Measurements from ENCODE around the gene ST6GAL2. TPM values are rescaled to one million over a fixed set of nuclear protein-coding genes. Genes with fewer than 3 reads are reported as not detected.
A peak's percentile ranks its signal among the peaks of the same experiment; 100 is the strongest.

The ST6GAL2 gene
- total RNA-seq, 1 donor from 2014 or later: 19.4 TPM

DNA sequence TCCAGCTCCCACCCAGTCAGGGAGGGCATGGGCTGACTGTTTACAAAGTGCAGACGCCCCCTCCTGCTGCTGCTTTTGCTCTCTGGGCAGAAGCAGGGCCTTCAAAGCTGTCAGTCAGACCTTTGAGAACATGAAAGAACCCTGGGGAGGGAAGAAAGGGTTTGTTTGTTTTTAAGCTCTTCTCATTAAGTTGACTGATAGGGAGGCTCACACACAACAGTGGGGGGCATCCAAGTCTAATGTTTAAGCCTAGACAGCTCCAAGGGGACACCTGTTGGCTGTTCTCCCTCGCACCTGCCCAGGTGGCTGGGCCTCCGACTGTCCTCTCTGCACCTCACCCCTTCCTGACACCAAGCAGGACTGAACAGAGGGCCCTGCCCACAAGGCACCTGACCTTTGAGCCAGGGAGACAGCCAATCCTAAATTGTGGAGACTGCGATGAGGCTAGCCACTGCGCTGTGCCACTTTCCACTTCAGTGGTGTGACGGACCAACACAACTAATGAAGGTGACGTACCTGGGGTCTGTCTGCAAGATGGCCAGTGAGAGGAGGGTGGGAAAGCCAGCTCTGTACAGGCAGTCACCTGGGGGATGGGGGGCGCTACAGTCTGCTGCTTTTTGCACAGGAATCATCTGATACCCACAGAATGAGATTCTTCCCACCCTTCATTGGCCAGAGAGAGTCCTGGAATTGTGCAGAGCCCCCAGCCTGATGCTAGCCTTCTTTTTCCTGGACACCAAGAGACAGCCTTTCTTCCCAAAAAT lies 16.3 kb downstream of the ST6GAL2 start:
- Mint-ChIP-seq H3K27me3 (ENCODE audit: low read depth) (peaks cover 26% of the 10 kb centered on the region), H3K4me1 (peaks cover 2% of the 10 kb centered on the region)

GRCh38 chr2:106868275-106868674 lies 17.7 kb downstream of the ST6GAL2 start:
- Mint-ChIP-seq H3K4me3 (no peak overlapping the region), H3K27ac (no peak overlapping the region), H3K4me1 (peaks cover 2% of the 10 kb centered on the region), H3K36me3 (no peaks in the 10 kb centered on the region), H3K9me3 (no peaks in the 10 kb centered on the region), H3K27me3 (ENCODE audit: low read depth) (peaks cover 16% of the 10 kb centered on the region)
- TF ChIP-seq, protein P1, sequence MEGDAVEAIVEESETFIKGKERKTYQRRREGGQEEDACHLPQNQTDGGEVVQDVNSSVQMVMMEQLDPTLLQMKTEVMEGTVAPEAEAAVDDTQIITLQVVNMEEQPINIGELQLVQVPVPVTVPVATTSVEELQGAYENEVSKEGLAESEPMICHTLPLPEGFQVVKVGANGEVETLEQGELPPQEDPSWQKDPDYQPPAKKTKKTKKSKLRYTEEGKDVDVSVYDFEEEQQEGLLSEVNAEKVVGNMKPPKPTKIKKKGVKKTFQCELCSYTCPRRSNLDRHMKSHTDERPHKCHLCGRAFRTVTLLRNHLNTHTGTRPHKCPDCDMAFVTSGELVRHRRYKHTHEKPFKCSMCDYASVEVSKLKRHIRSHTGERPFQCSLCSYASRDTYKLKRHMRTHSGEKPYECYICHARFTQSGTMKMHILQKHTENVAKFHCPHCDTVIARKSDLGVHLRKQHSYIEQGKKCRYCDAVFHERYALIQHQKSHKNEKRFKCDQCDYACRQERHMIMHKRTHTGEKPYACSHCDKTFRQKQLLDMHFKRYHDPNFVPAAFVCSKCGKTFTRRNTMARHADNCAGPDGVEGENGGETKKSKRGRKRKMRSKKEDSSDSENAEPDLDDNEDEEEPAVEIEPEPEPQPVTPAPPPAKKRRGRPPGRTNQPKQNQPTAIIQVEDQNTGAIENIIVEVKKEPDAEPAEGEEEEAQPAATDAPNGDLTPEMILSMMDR (IDR thresholded peaks at IDR 0.05; ENCODE audit: unreplicated experiment): peak; percentile 32
- no peak for DNase-seq (ENCODE audit: low spot score in 2 of 2, unreplicated experiment in 2 of 2)

More for the DNA sequence above, 16.3 kb downstream of the ST6GAL2 start:
- H3K27ac Mint-ChIP-seq: no peak overlapping the region
- TF ChIP-seq, protein P1 (IDR thresholded peaks at IDR 0.05; ENCODE audit: unreplicated experiment): no peak
- H3K36me3 Mint-ChIP-seq: no peaks in the 10 kb centered on the region
- DNase-seq (ENCODE audit: low spot score in 2 of 2, unreplicated experiment in 2 of 2): no peak
- H3K9me3 Mint-ChIP-seq: no peaks in the 10 kb centered on the region
- H3K4me3 Mint-ChIP-seq: no peak overlapping the region

DNA sequence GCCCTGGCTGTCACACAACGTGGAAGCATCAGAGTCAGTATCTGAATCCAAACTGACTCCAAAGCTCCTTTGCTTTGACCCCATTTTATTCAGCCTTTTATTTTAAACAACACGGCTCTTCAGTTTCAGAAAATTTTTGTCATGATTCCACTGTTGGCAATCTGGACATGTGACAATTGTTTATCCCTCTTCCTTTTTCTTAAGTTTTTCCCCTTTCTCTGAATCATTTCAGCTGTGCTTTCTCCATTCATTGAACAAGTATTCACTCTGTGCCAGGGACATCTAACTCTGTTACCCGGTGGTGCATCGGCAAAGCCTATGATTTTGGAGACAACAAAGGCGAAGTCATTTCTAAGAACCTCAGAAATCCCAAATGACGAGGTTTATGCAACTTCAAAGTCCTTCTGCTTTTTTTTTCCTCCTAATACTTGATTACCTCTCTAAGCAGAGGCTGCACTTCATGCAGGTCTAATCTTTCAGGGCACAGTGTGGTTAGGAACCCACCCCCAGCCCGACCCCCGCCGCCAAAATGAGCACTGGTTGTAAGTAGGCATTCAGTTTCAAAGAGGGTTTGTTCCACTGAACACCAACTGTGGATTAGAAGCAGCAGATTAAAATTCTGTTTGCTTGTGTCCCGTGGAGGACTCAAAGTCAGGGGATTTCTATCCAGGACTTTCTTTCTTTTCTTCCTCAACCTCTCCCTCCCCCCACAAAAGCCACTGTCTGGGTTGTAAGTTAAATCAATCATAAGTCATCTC lies 18.6 kb downstream of the ST6GAL2 start:
- peaks cover 15% of the 10 kb centered on the region for H3K27me3 Mint-ChIP-seq (ENCODE audit: low read depth)
- DNase-seq (ENCODE audit: low spot score in 2 of 2, unreplicated experiment in 2 of 2): no peak
- H3K4me3 Mint-ChIP-seq: no peak overlapping the region
- H3K36me3 Mint-ChIP-seq: no peaks in the 10 kb centered on the region
- TF ChIP-seq, protein P1 (IDR thresholded peaks at IDR 0.05; ENCODE audit: unreplicated experiment): no peak
- H3K4me1 Mint-ChIP-seq: peaks cover 4% of the 10 kb centered on the region
- H3K9me3 Mint-ChIP-seq: no peaks in the 10 kb centered on the region
- H3K27ac Mint-ChIP-seq: no peak overlapping the region

DNA sequence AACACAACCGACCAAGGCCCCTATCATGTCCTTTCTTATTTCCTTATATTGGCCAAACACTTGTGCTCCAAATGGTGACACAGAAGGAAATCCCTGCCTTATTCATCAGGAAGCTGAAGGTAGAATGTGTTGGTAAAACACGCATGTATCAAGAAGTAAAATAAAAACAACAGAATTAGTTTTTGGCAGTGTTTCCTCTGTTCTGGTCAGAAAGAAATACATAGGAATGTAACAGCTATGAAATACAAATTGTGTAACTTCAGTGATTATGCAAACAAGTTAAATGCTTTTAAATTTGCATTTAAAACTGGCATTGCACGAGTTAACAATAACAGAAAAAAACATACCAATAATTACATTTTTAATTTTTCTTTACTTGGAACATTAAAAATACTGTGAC lies 19.3 kb downstream of the ST6GAL2 start:
- TF ChIP-seq, protein P1 (IDR thresholded peaks at IDR 0.05; ENCODE audit: unreplicated experiment): no peak
- Mint-ChIP-seq H3K4me3 (no peak overlapping the region), H3K9me3 (no peaks in the 10 kb centered on the region), H3K36me3 (no peaks in the 10 kb centered on the region), H3K27ac (no peak overlapping the region), H3K4me1 (peaks cover 7% of the 10 kb centered on the region), H3K27me3 (ENCODE audit: low read depth) (peaks cover 15% of the 10 kb centered on the region)
- DNase-seq (ENCODE audit: low spot score in 2 of 2, unreplicated experiment in 2 of 2): no peak

GRCh38 chr2:106864051-106864450 lies 21.9 kb downstream of the ST6GAL2 start:
- Mint-ChIP-seq H3K36me3 (no peaks in the 10 kb centered on the region), H3K4me1 (peaks cover 7% of the 10 kb centered on the region), H3K9me3 (peaks cover 7% of the 10 kb centered on the region), H3K27me3 (ENCODE audit: low read depth) (peaks cover 14% of the 10 kb centered on the region), H3K4me3 (no peak overlapping the region), H3K27ac (no peak overlapping the region)
- TF ChIP-seq, protein P1 (IDR thresholded peaks at IDR 0.05; ENCODE audit: unreplicated experiment): no peak
- DNase-seq (ENCODE audit: low spot score in 2 of 2, unreplicated experiment in 2 of 2): no peak

Data from mesothelial cell of epicardium (in vitro differentiated cells).